ENCODE measurements around the gene SFMBT1.
"Not testable (repeated sequence)": the region's sequence is repeated elsewhere in the genome, so short reads cannot be mapped to it uniquely, and the experiment has no call there.

Gene SFMBT1

GRCh38 chr3:53035825-53036619 is 9.9 kb downstream of the SFMBT1 start:
- no peak for DNase-seq

- DNase-seq = not testable (repeated sequence)
These were observed 10.9 kb downstream of the SFMBT1 start for GRCh38 chr3:53035018-53035417.

- not testable (repeated sequence) for DNase-seq
These were observed 11.5 kb downstream of the SFMBT1 start for GRCh38 chr3:53034411-53034810.

GRCh38 chr3:53032609-53033008 is 13.3 kb downstream of the SFMBT1 start:
- DNase-seq = no peak

GRCh38 chr3:53030619-53031449 is 15.0 kb downstream of the SFMBT1 start:
- DNase-seq = no peak

GRCh38 chr3:53028641-53029040 is 17.2 kb downstream of the SFMBT1 start:
- DNase-seq = no peak

GRCh38 chr3:53027254-53027844 is 18.5 kb downstream of the SFMBT1 start:
- no peak for DNase-seq

- DNase-seq = no peak
These were observed 19.3 kb downstream of the SFMBT1 start for GRCh38 chr3:53026382-53027162.

- DNase-seq = no peak
These were observed 21.6 kb downstream of the SFMBT1 start for GRCh38 chr3:53024315-53024714.

GRCh38 chr3:53023072-53023823 is 22.6 kb downstream of the SFMBT1 start:
- DNase-seq = no peak

GRCh38 chr3:53022647-53023046 is 23.2 kb downstream of the SFMBT1 start:
- DNase-seq = no peak

- DNase-seq = no peak
These were observed 29.6 kb downstream of the SFMBT1 start for GRCh38 chr3:53016236-53016635.

- no peak for DNase-seq
These were observed 34.5 kb downstream of the SFMBT1 start for GRCh38 chr3:53011324-53011723.

- no peak for DNase-seq
These were observed 35.9 kb downstream of the SFMBT1 start for GRCh38 chr3:53009826-53010539.

GRCh38 chr3:53008932-53009331 is 36.9 kb downstream of the SFMBT1 start:
- DNase-seq = no peak

- no peak for DNase-seq
These were observed 39.9 kb downstream of the SFMBT1 start for GRCh38 chr3:53005854-53006513.

- no peak for DNase-seq
These were observed 40.5 kb downstream of the SFMBT1 start for GRCh38 chr3:53005338-53005737.

GRCh38 chr3:53003320-53003719 is 42.6 kb downstream of the SFMBT1 start:
- no peak for DNase-seq

GRCh38 chr3:52998771-52999513 is 46.9 kb downstream of the SFMBT1 start:
- DNase-seq = no peak

GRCh38 chr3:52990637-52991036 is 55.2 kb downstream of the SFMBT1 start:
- DNase-seq = no peak

Data from NCI-H1417 treated with DMSO at 0.1 percent for 48 hours (cell line).